Panc1 (cell line): ENCODE data around the gene TPRG1L. TPM values are rescaled to one million over a fixed set of nuclear protein-coding genes. Genes with fewer than 3 reads are reported as not detected.

Experiments
- ATAC-seq: fragments of 200-7000 bp; cut with Tn5 transposase; 2 replicates; pipeline ENCODE4 v1.9.1; 2020; ENCODE audit warnings: mild to moderate bottlenecking, moderate library complexity
- BruUV-seq: library from RNA; stranded (reverse); fragments of 400-500 nt; replicated peaks from 2 replicates; lab custom pipeline; 2021; lab: Mats Ljungman, UMichigan
- CTCF ChIA-PET: fragments of 300-600 bp; sonication (Branson Sonifier 250); formaldehyde crosslinking; loops from one replicate; lab custom pipeline; 2022; ENCODE audit warnings: antibody characterized with exemption; lab: Charles Lee
- POLR2A ChIA-PET: fragments of 300-600 bp; sonication (Branson Sonifier 250); formaldehyde crosslinking; loops from one replicate; lab custom pipeline; 2022; ENCODE audit warnings: antibody characterized with exemption; lab: Charles Lee
- DNase-seq: peaks from one replicate; pipeline ENCODE4 v3.0.0-alpha.2; 2010; ENCODE audit warnings: low read depth, low spot score
- H3K27ac ChIP-seq: 2 replicates; pipeline ENCODE4 v1.5.1; 2011; ENCODE audit warnings: mild to moderate bottlenecking, low read length, inconsistent platforms
- H3K27me3 ChIP-seq: fragments of 200-500 bp; sonication (Bioruptor generic); 2 replicates; pipeline ENCODE4 v1.6.0; 2014; ENCODE audit warnings: low read length, inconsistent platforms; ENCODE audit not compliant: control insufficient read depth, insufficient read depth
- H3K36me3 ChIP-seq: fragments of 200-500 bp; sonication (Bioruptor generic); 2 replicates; pipeline ENCODE4 v1.5.1; 2014; ENCODE audit warnings: inconsistent platforms, mild to moderate bottlenecking, low read length, moderate library complexity; ENCODE audit not compliant: control insufficient read depth, insufficient read depth
- H3K4me1 ChIP-seq: 2 replicates; pipeline ENCODE4 v1.5.1; 2011; ENCODE audit warnings: inconsistent platforms, mild to moderate bottlenecking, low read length, moderate library complexity; ENCODE audit not compliant: control insufficient read depth, insufficient read depth
- H3K4me3 ChIP-seq, 2 experiments: 2 replicates each; pipeline ENCODE4 v1.5.1; 2011 to 2012; ENCODE audit warnings: low read depth in 2 of 2, low read length in 2 of 2, mild to moderate bottlenecking in 2 of 2, inconsistent platforms in 1 of 2, moderate library complexity in 1 of 2
- H3K9me3 ChIP-seq: fragments of 200-500 bp; sonication (Bioruptor generic); 2 replicates; pipeline ENCODE4 v1.5.1; 2014; ENCODE audit warnings: low read depth, mild to moderate bottlenecking, inconsistent platforms, low read length, moderate library complexity; ENCODE audit not compliant: control insufficient read depth, insufficient read depth
- POLR2AphosphoS5 ChIP-seq: IDR thresholded peaks from 2 replicates; pipeline ENCODE4 v1.6.1; 2012; ENCODE audit warnings: mild to moderate bottlenecking, low read depth, low read length, moderate library complexity
- SIN3A ChIP-seq: IDR thresholded peaks from 2 replicates; pipeline ENCODE4 v1.6.1; 2012; ENCODE audit warnings: low read depth, mild to moderate bottlenecking, low read length, moderate library complexity, borderline replicate concordance; ENCODE audit not compliant: insufficient read depth
- TCF7L2 ChIP-seq: IDR thresholded peaks from 2 replicates; pipeline ENCODE4 v1.6.1; 2011; ENCODE audit warnings: mild to moderate bottlenecking, low read depth, low read length, inconsistent platforms
- in situ Hi-C: cut with HindIII; loops from 2 replicates; pipeline ENCODE4 v1.10.0; 2016; ENCODE audit warnings: low sequenced_read_pairs, low pct_unique_long_range_greater_than_20kb
- intact Hi-C: fragments of 100-400 bp; cut with micrococcal nuclease; formaldehyde crosslinking; loops from one replicate; pipeline ENCODE4 v1.10.0; 2022; ENCODE audit not compliant: unreplicated experiment
- total RNA-seq: library from RNA; stranded (reverse); gene quantifications from one replicate; pipeline ENCODE4 v1.2.1, GENCODE V29; 2021; ENCODE audit not compliant: unreplicated experiment
- TF ChIP-seq, protein P1 (sequence below): fragments of 450-650 bp; IDR thresholded peaks from 2 replicates; pipeline ENCODE4 v1.5.1; 2017; ENCODE audit warnings: mild to moderate bottlenecking
- TF ChIP-seq, protein P2 (sequence below), 2 experiments: IDR thresholded peaks; 2 replicates each; pipeline ENCODE4 v1.6.1; 2011 to 2012; ENCODE audit warnings: low read depth in 2 of 2, control low read depth in 1 of 2, low read length in 1 of 2, mild to moderate bottlenecking in 1 of 2, moderate library complexity in 1 of 2; ENCODE audit not compliant: insufficient read depth in 1 of 2

TPRG1L gene
- total RNA-seq, 1 experiment from 2014 or later: 57.5 TPM

DNA sequence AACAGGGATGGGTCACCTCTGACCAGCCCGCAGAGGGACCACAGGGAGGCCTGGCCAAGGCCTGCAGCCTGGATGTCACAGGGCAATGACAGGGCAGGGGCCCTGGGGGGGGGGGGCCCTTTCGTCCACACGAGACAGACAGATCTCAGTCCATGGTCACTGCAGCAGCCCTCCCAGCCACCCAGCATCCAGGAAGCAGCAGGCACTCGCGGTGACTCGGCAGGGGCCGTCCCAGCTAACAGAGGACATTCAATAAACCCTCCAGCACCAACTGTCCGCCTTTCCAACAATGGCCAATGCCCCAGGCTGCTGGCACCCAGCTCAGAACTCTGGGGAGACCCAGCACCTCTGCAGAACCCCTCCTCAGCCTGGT, 46.4 kb upstream of the TPRG1L start:
- CTCF ChIA-PET: interaction anchor here (0.7 kb wide), 1 partner anchor 659 kb away, joined by 11 read pairs; no protein-coding TSS in a partner anchor
- TF ChIP-seq, protein P1, sequence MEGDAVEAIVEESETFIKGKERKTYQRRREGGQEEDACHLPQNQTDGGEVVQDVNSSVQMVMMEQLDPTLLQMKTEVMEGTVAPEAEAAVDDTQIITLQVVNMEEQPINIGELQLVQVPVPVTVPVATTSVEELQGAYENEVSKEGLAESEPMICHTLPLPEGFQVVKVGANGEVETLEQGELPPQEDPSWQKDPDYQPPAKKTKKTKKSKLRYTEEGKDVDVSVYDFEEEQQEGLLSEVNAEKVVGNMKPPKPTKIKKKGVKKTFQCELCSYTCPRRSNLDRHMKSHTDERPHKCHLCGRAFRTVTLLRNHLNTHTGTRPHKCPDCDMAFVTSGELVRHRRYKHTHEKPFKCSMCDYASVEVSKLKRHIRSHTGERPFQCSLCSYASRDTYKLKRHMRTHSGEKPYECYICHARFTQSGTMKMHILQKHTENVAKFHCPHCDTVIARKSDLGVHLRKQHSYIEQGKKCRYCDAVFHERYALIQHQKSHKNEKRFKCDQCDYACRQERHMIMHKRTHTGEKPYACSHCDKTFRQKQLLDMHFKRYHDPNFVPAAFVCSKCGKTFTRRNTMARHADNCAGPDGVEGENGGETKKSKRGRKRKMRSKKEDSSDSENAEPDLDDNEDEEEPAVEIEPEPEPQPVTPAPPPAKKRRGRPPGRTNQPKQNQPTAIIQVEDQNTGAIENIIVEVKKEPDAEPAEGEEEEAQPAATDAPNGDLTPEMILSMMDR: no peak
- TF ChIP-seq, protein P2, sequence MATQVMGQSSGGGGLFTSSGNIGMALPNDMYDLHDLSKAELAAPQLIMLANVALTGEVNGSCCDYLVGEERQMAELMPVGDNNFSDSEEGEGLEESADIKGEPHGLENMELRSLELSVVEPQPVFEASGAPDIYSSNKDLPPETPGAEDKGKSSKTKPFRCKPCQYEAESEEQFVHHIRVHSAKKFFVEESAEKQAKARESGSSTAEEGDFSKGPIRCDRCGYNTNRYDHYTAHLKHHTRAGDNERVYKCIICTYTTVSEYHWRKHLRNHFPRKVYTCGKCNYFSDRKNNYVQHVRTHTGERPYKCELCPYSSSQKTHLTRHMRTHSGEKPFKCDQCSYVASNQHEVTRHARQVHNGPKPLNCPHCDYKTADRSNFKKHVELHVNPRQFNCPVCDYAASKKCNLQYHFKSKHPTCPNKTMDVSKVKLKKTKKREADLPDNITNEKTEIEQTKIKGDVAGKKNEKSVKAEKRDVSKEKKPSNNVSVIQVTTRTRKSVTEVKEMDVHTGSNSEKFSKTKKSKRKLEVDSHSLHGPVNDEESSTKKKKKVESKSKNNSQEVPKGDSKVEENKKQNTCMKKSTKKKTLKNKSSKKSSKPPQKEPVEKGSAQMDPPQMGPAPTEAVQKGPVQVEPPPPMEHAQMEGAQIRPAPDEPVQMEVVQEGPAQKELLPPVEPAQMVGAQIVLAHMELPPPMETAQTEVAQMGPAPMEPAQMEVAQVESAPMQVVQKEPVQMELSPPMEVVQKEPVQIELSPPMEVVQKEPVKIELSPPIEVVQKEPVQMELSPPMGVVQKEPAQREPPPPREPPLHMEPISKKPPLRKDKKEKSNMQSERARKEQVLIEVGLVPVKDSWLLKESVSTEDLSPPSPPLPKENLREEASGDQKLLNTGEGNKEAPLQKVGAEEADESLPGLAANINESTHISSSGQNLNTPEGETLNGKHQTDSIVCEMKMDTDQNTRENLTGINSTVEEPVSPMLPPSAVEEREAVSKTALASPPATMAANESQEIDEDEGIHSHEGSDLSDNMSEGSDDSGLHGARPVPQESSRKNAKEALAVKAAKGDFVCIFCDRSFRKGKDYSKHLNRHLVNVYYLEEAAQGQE (IDR thresholded peaks at IDR 0.05; ENCODE audit: insufficient read depth in 1 of 2, low read depth in 2 of 2, low read length in 1 of 2): no peak
- TF ChIP-seq POLR2AphosphoS5 (no peak), SIN3A (no peak), TCF7L2 (no peak)
- intact Hi-C loops: no loop called here
- no peak overlapping the region for H3K27ac ChIP-seq
- no peaks in the 10 kb centered on the region for H3K9me3 ChIP-seq
- H3K36me3 ChIP-seq: no peaks in the 10 kb centered on the region
- ATAC-seq (0 out of 2 replicates have a peak, but pooled peaks have one; percentile 33), DNase-seq (no peak)
- in situ Hi-C loops: no loop called here
- H3K27me3 ChIP-seq: no peaks in the 10 kb centered on the region
- no TSS peak for BruUV-seq
- H3K4me3 ChIP-seq: no peak overlapping the region
- POLR2A ChIA-PET: no interaction called here
- H3K4me1 ChIP-seq: peaks cover 9% of the 10 kb centered on the region

DNA sequence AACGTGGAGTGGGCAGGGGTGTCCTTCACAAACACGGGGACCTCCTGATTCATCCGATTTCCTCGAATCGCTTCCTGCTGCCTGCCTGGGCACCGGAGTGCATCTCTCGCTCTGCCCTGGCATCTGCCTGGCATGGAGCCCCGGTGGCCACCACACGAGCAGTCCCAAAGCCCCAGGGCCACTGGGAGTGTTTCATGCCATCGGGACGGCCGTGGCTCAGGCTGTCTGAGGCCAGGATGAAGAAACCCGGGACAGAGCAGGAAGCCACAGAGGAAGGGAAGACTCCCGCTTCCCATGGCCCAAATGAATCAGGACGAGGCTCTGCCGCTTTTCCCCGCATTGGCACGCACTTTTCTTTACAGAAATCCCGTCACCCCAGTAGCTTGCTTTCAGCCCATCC, 45.9 kb upstream of the TPRG1L start:
- no peak for DNase-seq
- POLR2A ChIA-PET: no interaction called here

More for the DNA sequence above, 45.9 kb upstream of the TPRG1L start:
- BruUV-seq: no TSS peak
- CTCF ChIA-PET: interaction anchor here (0.7 kb wide), 1 partner anchor 660 kb away, joined by 11 read pairs; no protein-coding TSS in a partner anchor
- ATAC-seq: peak; percentile 29; the same call in 1 of the 2 replicates
- intact Hi-C loops (no loop called here), in situ Hi-C loops (no loop called here)
- no peak overlapping the region for H3K27ac ChIP-seq
- no peaks in the 10 kb centered on the region for H3K36me3 ChIP-seq
- no peaks in the 10 kb centered on the region for H3K27me3 ChIP-seq
- H3K4me3 ChIP-seq: no peak overlapping the region
- TF ChIP-seq POLR2AphosphoS5 (no peak), SIN3A (no peak), TCF7L2 (no peak)
- TF ChIP-seq, protein P2 (IDR thresholded peaks at IDR 0.05; ENCODE audit: insufficient read depth in 1 of 2, low read depth in 2 of 2, low read length in 1 of 2): no peak
- TF ChIP-seq, protein P1: no peak
- peaks cover 9% of the 10 kb centered on the region for H3K4me1 ChIP-seq
- H3K9me3 ChIP-seq: no peaks in the 10 kb centered on the region
